ENCODE data around the gene KDM4C. TPM values are rescaled to one million over a fixed set of nuclear protein-coding genes. Genes with fewer than 3 reads are reported as not detected.
"Not testable (repeated sequence)": the region's sequence is repeated elsewhere in the genome, so short reads cannot be mapped to it uniquely, and the experiment has no call there.

The KDM4C gene
- total and polyA plus RNA-seq, 4 donors: 9.5 to 54.4 (median 28.3) TPM

DNA sequence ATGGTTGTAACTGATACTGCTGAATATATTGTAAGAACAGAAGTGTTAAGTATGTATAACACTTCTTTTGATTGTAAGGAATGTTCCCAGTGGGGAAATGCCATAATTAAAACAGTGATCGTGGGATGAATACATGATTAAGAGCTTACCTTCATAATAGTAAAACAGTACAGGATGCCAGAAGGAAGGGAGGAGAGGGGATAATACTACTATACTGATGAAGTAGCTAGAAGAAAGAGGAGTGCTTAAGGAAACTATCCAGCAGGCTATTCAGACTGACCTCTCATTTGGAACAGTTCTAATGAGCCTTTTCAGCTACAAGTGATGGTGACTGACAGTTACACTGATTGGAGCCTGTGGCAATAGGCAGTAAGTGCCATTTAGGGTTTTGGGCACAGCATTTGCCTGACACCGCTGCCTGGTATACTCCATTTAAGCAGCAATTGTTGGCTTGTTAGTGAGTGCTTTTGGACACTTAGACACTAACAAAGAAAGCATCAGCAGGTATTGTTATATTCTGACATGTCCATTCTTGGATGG lies 33.8 kb upstream of the KDM4C start:
- ATAC-seq (ENCODE audit: low FRiP score) (no peak), DNase-seq (no peak)
- Histone ChIP-seq H3K9me3 (ENCODE audit: control insufficient read depth, low read length) (no peaks in the 10 kb centered on the region), H3K4me3 (ENCODE audit: low read length in 2 of 2) (no peak overlapping the region), H3K27me3 (ENCODE audit: control insufficient read depth in 1 of 2, insufficient read depth in 2 of 2, low read length in 1 of 2) (no peaks in the 10 kb centered on the region), H3K36me3 (ENCODE audit: control insufficient read depth in 1 of 2, insufficient read depth in 2 of 2, low read length in 1 of 2) (no peaks in the 10 kb centered on the region), H3K4me1 (ENCODE audit: control insufficient read depth in 1 of 2, insufficient read depth in 2 of 2, low read length in 2 of 2) (no peaks in the 10 kb centered on the region), H3K27ac (ENCODE audit: low read depth in 1 of 2, low read length in 2 of 2) (no peak overlapping the region)
- intact Hi-C loops (cut with DNase I): no loop called here
- WGBS, 2 donors: 78 to 79% methylated on average over 2 of the region's 2 CpGs

DNA sequence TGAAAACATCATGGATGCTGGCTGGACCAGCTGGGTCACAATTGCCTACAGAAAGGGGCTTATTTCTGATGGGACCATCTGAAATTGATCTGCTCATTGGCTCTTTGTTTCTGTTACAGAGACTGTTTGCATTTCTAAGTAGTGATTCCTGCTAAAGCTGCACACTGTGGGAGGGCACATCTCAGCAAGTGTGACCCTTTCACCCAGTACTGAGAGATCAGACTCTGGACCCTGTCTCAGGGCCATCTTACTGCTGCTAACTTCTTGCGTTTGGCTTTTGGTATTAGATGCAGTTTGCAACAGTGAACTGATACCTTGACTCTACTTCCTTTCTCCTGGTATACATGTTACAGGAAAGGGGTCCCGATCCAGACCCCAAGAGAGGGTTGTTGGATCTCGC lies 24.5 kb upstream of the KDM4C start:
- H3K4me1 ChIP-seq (ENCODE audit: control insufficient read depth in 1 of 2, insufficient read depth in 2 of 2, low read length in 2 of 2): no peaks in the 10 kb centered on the region
- DNase-seq: no peak

DNA sequence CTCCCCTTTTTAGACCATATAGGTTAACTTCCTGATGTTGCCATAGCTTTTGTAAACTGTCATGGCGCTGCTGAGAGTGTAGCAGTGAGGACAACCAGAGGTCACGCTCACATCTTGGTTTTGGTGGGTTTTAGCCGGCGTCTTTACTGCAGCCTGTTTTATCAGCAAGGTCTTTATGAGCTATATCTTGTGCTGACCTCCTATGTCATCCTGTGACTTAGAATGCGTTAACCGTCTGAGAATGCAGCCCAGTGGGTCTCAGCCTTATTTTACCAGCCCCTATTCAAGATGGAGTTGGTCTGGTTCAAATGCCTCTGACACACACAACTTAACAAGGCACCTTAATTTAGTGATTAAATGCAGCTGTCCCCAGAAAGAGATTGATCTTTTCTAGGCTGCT lies 23.9 kb upstream of the KDM4C start:
- Histone ChIP-seq H3K9me3 (ENCODE audit: control insufficient read depth, low read length) (no peaks in the 10 kb centered on the region), H3K4me1 (ENCODE audit: control insufficient read depth in 1 of 2, insufficient read depth in 2 of 2, low read length in 2 of 2) (no peaks in the 10 kb centered on the region), H3K4me3 (ENCODE audit: low read length in 2 of 2) (no peak overlapping the region), H3K27me3 (ENCODE audit: control insufficient read depth in 1 of 2, insufficient read depth in 2 of 2, low read length in 1 of 2) (no peaks in the 10 kb centered on the region), H3K36me3 (ENCODE audit: control insufficient read depth in 1 of 2, insufficient read depth in 2 of 2, low read length in 1 of 2) (no peaks in the 10 kb centered on the region), H3K27ac (ENCODE audit: low read depth in 1 of 2, low read length in 2 of 2) (no peak overlapping the region)
- ATAC-seq (ENCODE audit: low FRiP score): no peak
- intact Hi-C loops (cut with DNase I): no loop called here
- 74 to 75% methylated on average over 6 of the region's 6 CpGs for WGBS, 2 donors
- DNase-seq: no peak

More for the DNA sequence above, 24.5 kb upstream of the KDM4C start:
- Histone ChIP-seq H3K27ac (ENCODE audit: low read depth in 1 of 2, low read length in 2 of 2) (no peak overlapping the region), H3K27me3 (ENCODE audit: control insufficient read depth in 1 of 2, insufficient read depth in 2 of 2, low read length in 1 of 2) (no peaks in the 10 kb centered on the region), H3K4me3 (ENCODE audit: low read length in 2 of 2) (no peak overlapping the region), H3K9me3 (ENCODE audit: control insufficient read depth, low read length) (no peaks in the 10 kb centered on the region), H3K36me3 (ENCODE audit: control insufficient read depth in 1 of 2, insufficient read depth in 2 of 2, low read length in 1 of 2) (no peaks in the 10 kb centered on the region)
- 90 to 92% methylated on average over 3 of the region's 3 CpGs for WGBS, 2 donors
- ATAC-seq (ENCODE audit: low FRiP score): no peak
- intact Hi-C loops (cut with DNase I): no loop called here

DNA sequence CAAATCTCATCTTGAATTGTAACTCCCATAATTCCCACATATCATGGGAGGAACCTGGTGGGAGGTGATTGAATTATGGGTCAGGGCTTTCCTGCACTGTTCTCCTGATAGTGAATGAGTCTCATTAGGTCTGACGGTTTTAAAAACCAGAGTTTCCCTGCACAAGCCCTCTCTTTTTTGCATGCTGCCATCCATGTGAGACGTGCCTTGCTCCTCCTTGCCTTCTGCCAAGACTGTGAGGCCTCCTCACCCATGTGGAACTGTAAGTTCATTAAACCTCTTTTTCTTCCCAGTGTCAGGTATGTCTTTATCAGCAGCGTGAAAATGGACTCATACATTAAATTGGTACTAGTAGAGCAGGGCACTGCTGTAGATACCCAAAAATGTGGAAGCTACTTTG lies 22.4 kb upstream of the KDM4C start:
- no peak for ATAC-seq (ENCODE audit: low FRiP score)
- 85 to 86% methylated on average over 3 of the region's 3 CpGs for WGBS, 2 donors
- H3K4me1 ChIP-seq (ENCODE audit: control insufficient read depth in 1 of 2, insufficient read depth in 2 of 2, low read length in 2 of 2): no peaks in the 10 kb centered on the region
- H3K27me3 ChIP-seq (ENCODE audit: control insufficient read depth in 1 of 2, insufficient read depth in 2 of 2, low read length in 1 of 2): no peaks in the 10 kb centered on the region
- no peak overlapping the region for H3K4me3 ChIP-seq (ENCODE audit: low read length in 2 of 2)
- intact Hi-C loops (cut with DNase I): no loop called here
- no peaks in the 10 kb centered on the region for H3K36me3 ChIP-seq (ENCODE audit: control insufficient read depth in 1 of 2, insufficient read depth in 2 of 2, low read length in 1 of 2)
- no peak for DNase-seq
- H3K27ac ChIP-seq (ENCODE audit: low read depth in 1 of 2, low read length in 2 of 2): no peak overlapping the region
- H3K9me3 ChIP-seq (ENCODE audit: control insufficient read depth, low read length): no peaks in the 10 kb centered on the region

DNA sequence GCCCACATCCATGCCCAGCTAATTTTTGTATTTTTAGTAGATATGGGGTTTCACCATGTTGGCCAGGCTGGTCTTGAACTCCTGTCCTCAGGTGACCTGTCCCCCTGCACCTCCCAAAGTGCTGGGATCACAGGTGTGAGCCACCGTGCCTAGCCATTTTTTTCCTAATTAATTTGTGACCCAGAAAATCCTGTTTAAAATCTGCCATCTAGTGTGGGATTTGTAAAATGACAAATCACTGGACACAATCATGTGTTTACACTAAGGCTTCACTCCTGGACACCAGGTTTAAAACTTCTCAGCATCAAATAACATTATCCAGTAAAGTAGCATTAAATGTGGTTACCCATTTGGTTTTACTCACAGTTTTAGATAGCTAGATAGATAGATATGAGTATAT lies 18.6 kb upstream of the KDM4C start:
- ATAC-seq (ENCODE audit: low FRiP score): no peak
- no peak for DNase-seq
- H3K4me3 ChIP-seq (ENCODE audit: low read length in 2 of 2): no peak overlapping the region
- H3K27ac ChIP-seq (ENCODE audit: low read depth in 1 of 2, low read length in 2 of 2): no peak overlapping the region
- H3K9me3 ChIP-seq (ENCODE audit: control insufficient read depth, low read length): no peaks in the 10 kb centered on the region
- WGBS, 2 donors: 20 to 29% methylated on average over 1 of the region's 1 CpG
- H3K27me3 ChIP-seq (ENCODE audit: control insufficient read depth in 1 of 2, insufficient read depth in 2 of 2, low read length in 1 of 2): no peaks in the 10 kb centered on the region
- no peaks in the 10 kb centered on the region for H3K4me1 ChIP-seq (ENCODE audit: control insufficient read depth in 1 of 2, insufficient read depth in 2 of 2, low read length in 2 of 2)
- H3K36me3 ChIP-seq (ENCODE audit: control insufficient read depth in 1 of 2, insufficient read depth in 2 of 2, low read length in 1 of 2): no peaks in the 10 kb centered on the region
- intact Hi-C loops (cut with DNase I): no loop called here

DNA sequence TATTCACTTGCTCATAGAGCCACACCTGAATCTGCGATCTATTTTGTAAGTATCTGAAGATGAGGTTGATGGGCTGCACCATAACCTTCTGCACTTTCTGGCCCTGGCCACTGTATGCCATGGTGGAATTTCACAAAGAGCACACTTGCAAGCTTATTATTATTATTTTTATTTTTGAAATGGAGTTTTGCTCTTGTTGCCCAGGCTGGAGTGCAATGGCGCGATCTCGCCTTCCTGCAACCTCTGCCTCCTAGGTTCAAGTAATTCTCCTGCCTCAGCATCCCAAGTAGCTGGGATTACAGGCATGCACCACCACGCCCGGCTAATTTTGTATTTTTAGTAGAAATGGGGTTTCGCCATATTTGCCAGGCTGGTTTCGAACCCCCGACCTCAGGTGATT lies 8.9 kb upstream of the KDM4C start:
- H3K27ac ChIP-seq (ENCODE audit: low read depth in 1 of 2, low read length in 2 of 2); H3K27me3 ChIP-seq (ENCODE audit: control insufficient read depth in 1 of 2, insufficient read depth in 2 of 2, low read length in 1 of 2); H3K4me1 ChIP-seq (ENCODE audit: control insufficient read depth in 1 of 2, insufficient read depth in 2 of 2, low read length in 2 of 2); H3K4me3 ChIP-seq (ENCODE audit: low read length in 2 of 2); H3K36me3 ChIP-seq (ENCODE audit: control insufficient read depth in 1 of 2, insufficient read depth in 2 of 2, low read length in 1 of 2); intact Hi-C loops (cut with DNase I); DNase-seq; H3K9me3 ChIP-seq (ENCODE audit: control insufficient read depth, low read length); ATAC-seq (ENCODE audit: low FRiP score): not testable (repeated sequence)
- 98 to 99% methylated on average over 9 of the region's 9 CpGs for whole genome bisulfite sequencing, 2 donors

DNA sequence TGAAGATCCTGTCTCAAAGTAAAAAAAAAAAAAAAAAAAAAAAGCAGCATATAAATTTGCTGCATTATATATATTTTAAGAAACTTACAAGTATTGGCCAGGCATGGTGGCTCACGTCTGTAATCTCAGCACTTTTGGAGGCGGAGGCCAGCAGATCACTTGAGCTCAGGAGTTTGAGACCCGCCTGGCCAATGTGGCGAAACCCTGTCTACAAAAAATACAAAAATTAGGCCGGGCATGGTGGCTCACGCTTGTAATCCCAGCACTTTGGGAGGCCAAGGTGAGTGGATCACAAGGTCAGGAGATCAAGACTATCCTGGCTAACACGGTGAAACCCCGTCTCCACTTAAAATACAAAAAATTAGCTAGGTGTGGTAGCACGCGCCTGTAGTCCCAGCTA lies 2.9 kb upstream of the KDM4C start:
- not testable (repeated sequence) for H3K36me3 ChIP-seq (ENCODE audit: control insufficient read depth in 1 of 2, insufficient read depth in 2 of 2, low read length in 1 of 2); H3K27ac ChIP-seq (ENCODE audit: low read depth in 1 of 2, low read length in 2 of 2); DNase-seq; H3K4me3 ChIP-seq (ENCODE audit: low read length in 2 of 2); ATAC-seq (ENCODE audit: low FRiP score); H3K4me1 ChIP-seq (ENCODE audit: control insufficient read depth in 1 of 2, insufficient read depth in 2 of 2, low read length in 2 of 2); H3K27me3 ChIP-seq (ENCODE audit: control insufficient read depth in 1 of 2, insufficient read depth in 2 of 2, low read length in 1 of 2); H3K9me3 ChIP-seq (ENCODE audit: control insufficient read depth, low read length)
- WGBS, 2 donors: 91% methylated on average over 10 of the region's 10 CpGs
- intact Hi-C loops (cut with DNase I): loop anchor here in 1 of 2 donors (5.0 to 10.0 kb wide), 3 partner anchors 53 to 748 kb away; a partner anchor contains a TSS

DNA sequence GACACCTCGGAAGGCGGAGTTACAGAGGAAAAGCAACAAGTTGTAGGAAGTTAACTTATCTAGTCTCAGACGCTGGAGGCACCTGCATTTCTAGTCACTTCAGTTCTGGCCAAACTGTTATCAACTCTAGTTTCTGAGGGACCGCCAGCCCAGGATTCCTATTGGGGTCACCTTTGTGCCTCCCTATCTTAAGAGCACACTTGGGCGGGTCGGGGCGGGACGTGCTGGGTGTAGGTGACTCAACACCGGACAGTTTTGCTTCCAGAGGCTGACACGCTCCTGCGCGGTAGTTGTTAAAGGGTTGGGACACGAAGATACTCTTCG lies 679 bp upstream of the KDM4C start:
- Histone ChIP-seq H3K4me1 (ENCODE audit: control insufficient read depth in 1 of 2, insufficient read depth in 2 of 2, low read length in 2 of 2) (no peaks in the 10 kb centered on the region), H3K27me3 (ENCODE audit: control insufficient read depth in 1 of 2, insufficient read depth in 2 of 2, low read length in 1 of 2) (no peaks in the 10 kb centered on the region), H3K9me3 (ENCODE audit: control insufficient read depth, low read length) (no peaks in the 10 kb centered on the region), H3K4me3 (ENCODE audit: low read length in 2 of 2) (peak overlapping the region; percentile 86 to 95), H3K27ac (ENCODE audit: low read depth in 1 of 2, low read length in 2 of 2) (peak overlapping the region; percentile 51 to 91), H3K36me3 (ENCODE audit: control insufficient read depth in 1 of 2, insufficient read depth in 2 of 2, low read length in 1 of 2) (no peaks in the 10 kb centered on the region)
- no peak for DNase-seq
- ATAC-seq (ENCODE audit: low FRiP score): peak; percentile 67
- 0 to 1% methylated on average over 14 of the region's 14 CpGs for WGBS, 2 donors
- intact Hi-C loops (cut with DNase I): loop anchor here in 1 of 2 donors (5.0 to 10.0 kb wide), 3 partner anchors 55 to 750 kb away; a partner anchor contains a TSS

DNA sequence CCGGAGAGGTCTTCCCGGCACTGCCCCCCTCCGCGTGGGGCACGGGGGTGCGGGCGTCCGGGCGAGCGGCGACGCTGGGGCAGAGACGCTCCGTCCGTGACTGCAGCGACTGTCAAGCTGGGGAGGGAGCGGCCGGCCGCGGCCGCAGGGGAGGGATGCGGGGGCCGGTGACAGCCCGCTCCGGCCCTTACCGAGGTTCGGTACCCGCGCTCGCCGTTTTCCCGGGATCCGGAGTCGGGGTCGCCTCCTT lies 400 bp downstream of the KDM4C start:
- Histone ChIP-seq H3K4me3 (ENCODE audit: low read length in 2 of 2) (peak overlapping the region; percentile 86 to 95), H3K36me3 (ENCODE audit: control insufficient read depth in 1 of 2, insufficient read depth in 2 of 2, low read length in 1 of 2) (no peaks in the 10 kb centered on the region), H3K27ac (ENCODE audit: low read depth in 1 of 2, low read length in 2 of 2) (peak overlapping the region; percentile 90 to 91), H3K9me3 (ENCODE audit: control insufficient read depth, low read length) (no peaks in the 10 kb centered on the region), H3K4me1 (ENCODE audit: control insufficient read depth in 1 of 2, insufficient read depth in 2 of 2, low read length in 2 of 2) (no peaks in the 10 kb centered on the region), H3K27me3 (ENCODE audit: control insufficient read depth in 1 of 2, insufficient read depth in 2 of 2, low read length in 1 of 2) (no peaks in the 10 kb centered on the region)
- ATAC-seq (ENCODE audit: low FRiP score) (peak; percentile 63), DNase-seq (no peak)
- WGBS, 2 donors: 0 to 1% methylated on average over 31 to 35 of the region's 35 CpGs
- intact Hi-C loops (cut with DNase I): loop anchor here in 1 of 2 donors (1.0 to 10.0 kb wide), 4 partner anchors 56 to 751 kb away; a partner anchor contains a TSS
